GM23338 (cell line): Measurements from ENCODE around the gene LRRC3C. TPM values are rescaled to one million over a fixed set of nuclear protein-coding genes. Genes with fewer than 3 reads are reported as not detected.

Source experiments
- ATAC-seq: fragments of 200-7000 bp; cut with Tn5 transposase; 3 replicates; pipeline ENCODE4 v1.9.1; 2020
- DNase-seq: peaks from one replicate; pipeline ENCODE4 v3.0.0-alpha.2; 2015; ENCODE audit warnings: low spot score
- H2AFZ ChIP-seq: fragments of 200-600 bp; sonication (generic); 2 replicates; pipeline ENCODE4 v1.8.0; 2016; ENCODE audit warnings: antibody characterized with exemption, mild to moderate bottlenecking, moderate library complexity
- H3F3A ChIP-seq: fragments of 200-600 bp; sonication (generic); replicated peaks from 2 replicates; pipeline ENCODE4 v1.8.0; 2017; ENCODE audit warnings: antibody characterized with exemption, mixed run types, low read depth
- H3K27ac ChIP-seq: fragments of 200-600 bp; sonication (generic); 2 replicates; pipeline ENCODE4 v1.6.1; 2016; ENCODE audit warnings: low read depth
- H3K27me3 ChIP-seq: fragments of 200-600 bp; sonication (generic); 2 replicates; pipeline ENCODE4 v1.8.0; 2016; ENCODE audit warnings: mild to moderate bottlenecking, mixed run types, moderate library complexity; ENCODE audit not compliant: insufficient read depth
- H3K36me3 ChIP-seq: fragments of 200-600 bp; sonication (generic); 2 replicates; pipeline ENCODE4 v1.8.0; 2016; ENCODE audit warnings: mild to moderate bottlenecking; ENCODE audit not compliant: insufficient read depth
- H3K4me1 ChIP-seq: fragments of 200-600 bp; sonication (generic); 2 replicates; pipeline ENCODE4 v1.8.0; 2016; ENCODE audit warnings: mild to moderate bottlenecking, moderate library complexity; ENCODE audit not compliant: insufficient read depth
- H3K4me2 ChIP-seq: fragments of 200-600 bp; sonication (generic); 2 replicates; pipeline ENCODE4 v1.7.1; 2017; ENCODE audit warnings: mixed run types
- H3K4me3 ChIP-seq: fragments of 200-600 bp; sonication (generic); 2 replicates; pipeline ENCODE4 v1.6.1; 2016; ENCODE audit warnings: mixed run types
- H3K79me2 ChIP-seq: fragments of 200-600 bp; sonication (generic); replicated peaks from 2 replicates; pipeline ENCODE4 v1.8.0; 2017; ENCODE audit warnings: mild to moderate bottlenecking; ENCODE audit not compliant: insufficient read depth
- H3K9me2 ChIP-seq: fragments of 200-600 bp; sonication (generic); 2 replicates; pipeline ENCODE4 v1.8.0; 2017; ENCODE audit not compliant: insufficient read depth
- H4K20me1 ChIP-seq: fragments of 200-600 bp; sonication (generic); replicated peaks from 2 replicates; pipeline ENCODE4 v1.8.0; 2017; ENCODE audit warnings: mild to moderate bottlenecking; ENCODE audit not compliant: insufficient read depth
- H3K27ac Mint-ChIP-seq: 2 replicates; pipeline ENCODE4 v1.8.0; 2020; ENCODE audit warnings: inconsistent platforms, mild to moderate bottlenecking, moderate library complexity, mixed read lengths
- H3K27me3 Mint-ChIP-seq: 3 replicates; pipeline ENCODE4 v1.8.0; 2022; ENCODE audit warnings: low read depth, mild to moderate bottlenecking, moderate library complexity, mixed read lengths, inconsistent platforms; ENCODE audit not compliant: insufficient read depth, poor library complexity
- H3K36me3 Mint-ChIP-seq: 3 replicates; pipeline ENCODE4 v1.8.0; 2021; ENCODE audit warnings: low read depth, mild to moderate bottlenecking, inconsistent platforms, moderate library complexity, mixed read lengths
- H3K4me1 Mint-ChIP-seq: 3 replicates; pipeline ENCODE4 v1.8.0; 2020; ENCODE audit warnings: mild to moderate bottlenecking, inconsistent platforms, mixed read lengths
- H3K4me3 Mint-ChIP-seq: 3 replicates; pipeline ENCODE4 v1.8.0; 2021; ENCODE audit warnings: moderate library complexity, mild to moderate bottlenecking, inconsistent platforms, mixed read lengths
- H3K9me3 Mint-ChIP-seq: 3 replicates; pipeline ENCODE4 v1.8.0; 2020; ENCODE audit warnings: moderate library complexity, mild to moderate bottlenecking, inconsistent platforms, mixed read lengths
- CREB1 ChIP-seq: fragments of 250-450 bp; sonication (Bioruptor Pico); IDR thresholded peaks from 2 replicates; pipeline ENCODE4 v1.5.0; 2020; ENCODE audit warnings: low read depth, mild to moderate bottlenecking, moderate library complexity
- CTCF ChIP-seq, 2 experiments: fragments of 200-600 bp in 1 of 2; sonication (generic) in 1 of 2; conservative IDR thresholded peaks; 2 replicates each; pipeline versions ENCODE4 v1.5.1 to v1.6.1; 2016 to 2017; ENCODE audit warnings: antibody characterized with exemption in 2 of 2, low read depth in 2 of 2, mild to moderate bottlenecking in 2 of 2, moderate library complexity in 1 of 2
- ETS1 ChIP-seq: IDR thresholded peaks from 2 replicates; pipeline ENCODE4 v1.6.1; 2016; ENCODE audit warnings: antibody characterized with exemption
- EZH2 ChIP-seq: fragments of 200-600 bp; sonication (generic); IDR thresholded peaks from one replicate; pipeline ENCODE4 v1.8.0; 2017; ENCODE audit warnings: antibody characterized with exemption, mild to moderate bottlenecking, low read depth; ENCODE audit not compliant: unreplicated experiment
- EZH2phosphoT487 ChIP-seq: fragments of 200-600 bp; sonication (generic); IDR thresholded peaks from one replicate; pipeline ENCODE4 v1.8.1; 2018; ENCODE audit warnings: antibody characterized with exemption; ENCODE audit not compliant: unreplicated experiment
- JUNB ChIP-seq: IDR thresholded peaks from one replicate; pipeline ENCODE4 v1.6.1; 2016; ENCODE audit warnings: antibody characterized with exemption; ENCODE audit not compliant: unreplicated experiment
- NANOG ChIP-seq: IDR thresholded peaks from 2 replicates; pipeline ENCODE4 v1.6.1; 2016; ENCODE audit warnings: antibody characterized with exemption, borderline replicate concordance
- POLR2AphosphoS5 ChIP-seq: IDR thresholded peaks from 2 replicates; pipeline ENCODE4 v1.6.1; 2016; ENCODE audit warnings: antibody characterized with exemption, low read depth
- REST ChIP-seq: IDR thresholded peaks from one replicate; pipeline ENCODE4 v1.6.1; 2018; ENCODE audit warnings: antibody characterized with exemption; ENCODE audit not compliant: unreplicated experiment
- STAT1 ChIP-seq: IDR thresholded peaks from one replicate; pipeline ENCODE4 v1.6.1; 2016; ENCODE audit warnings: antibody characterized with exemption; ENCODE audit not compliant: unreplicated experiment
- ZNF114 ChIP-seq: fragments of 250-450 bp; sonication (Bioruptor Pico); IDR thresholded peaks from 2 replicates; pipeline ENCODE4 v1.5.0; 2020; ENCODE audit warnings: mild to moderate bottlenecking, moderate library complexity
- ZNF331 ChIP-seq: fragments of 250-450 bp; sonication (Bioruptor Pico); IDR thresholded peaks from 2 replicates; pipeline ENCODE4 v1.5.0; 2020; ENCODE audit warnings: low read depth, mild to moderate bottlenecking, moderate library complexity
- ZNF462 ChIP-seq: fragments of 250-450 bp; sonication (Bioruptor Pico); IDR thresholded peaks from 2 replicates; pipeline ENCODE4 v1.5.0; 2020; ENCODE audit warnings: mild to moderate bottlenecking, moderate library complexity
- polyA plus RNA-seq: library from polyadenylated mRNA; unstranded; fragments of >200 nt; fragmentation: Nextera tagmentation; extraction: Ambion mirVana; gene quantifications from 2 replicates; pipeline ENCODE4 v1.2.1, GENCODE V29; 2016
- total RNA-seq: library from RNA; depleted of rRNA; stranded (reverse); fragments of >200 nt; shearing (Covaris generic); gene quantifications from 2 replicates; pipeline ENCODE4 v1.2.3, GENCODE V29; 2014

LRRC3C gene
- total and polyA plus RNA-seq, 2 experiments from 2014 or later = 0.24 TPM; not detected in 1

- Mint-ChIP-seq H3K4me3 (no peak overlapping the region), H3K36me3 (peaks cover 2% of the 10 kb centered on the region; the same call in 1 of the 3 replicates), H3K4me1 (no peaks in the 10 kb centered on the region), H3K27ac (no peak overlapping the region), H3K9me3 (no peaks in the 10 kb centered on the region), H3K27me3 (peaks cover 6% of the 10 kb centered on the region)
- DNase-seq (no peak), ATAC-seq (no peak)
- H3K4me3 ChIP-seq = no peak overlapping the region
- no peaks in the 10 kb centered on the region for H3K79me2 ChIP-seq
- H3K4me2 ChIP-seq = no peak overlapping the region
- no peaks in the 10 kb centered on the region for H4K20me1 ChIP-seq
- H3K4me1 ChIP-seq = no peaks in the 10 kb centered on the region
- no peak overlapping the region for H2AFZ ChIP-seq
- TF ChIP-seq STAT1 (no peak), POLR2AphosphoS5 (no peak), ZNF114 (CRISPR knock-in tag) (no peak), ZNF331 (no peak), REST (no peak), EZH2phosphoT487 (no peak), CREB1 (CRISPR knock-in tag) (no peak), EZH2 (no peak), JUNB (no peak), ETS1 (no peak), ZNF462 (CRISPR knock-in tag) (no peak), NANOG (no peak), CTCF (conservative IDR thresholded peaks at IDR 0.05; ENCODE audit: low read depth in 2 of 2) (no peak)
- H3K27me3 ChIP-seq = no peaks in the 10 kb centered on the region
- no peaks in the 10 kb centered on the region for H3K36me3 ChIP-seq
- no peak overlapping the region for H3K27ac ChIP-seq
- no peaks in the 10 kb centered on the region for H3K9me2 ChIP-seq
- no peaks in the 10 kb centered on the region for H3F3A ChIP-seq
Measured at GRCh38 chr17:39904990-39905288, 22.6 kb upstream of the LRRC3C start.
